Measurements from ENCODE around the gene EZH1.

EZH1 gene

GRCh38 chr17:42744806-42745617 lies at the start of gene EZH1:
EZH1 (minus strand) TSS chr17:42745040; CDS start chr17:42728941, 16,099 bp downstream.
- DNase-seq (ENCODE audit: extremely low read depth in 1 of 2, low read depth in 1 of 2): peak; percentile 67 to 87

DNA sequence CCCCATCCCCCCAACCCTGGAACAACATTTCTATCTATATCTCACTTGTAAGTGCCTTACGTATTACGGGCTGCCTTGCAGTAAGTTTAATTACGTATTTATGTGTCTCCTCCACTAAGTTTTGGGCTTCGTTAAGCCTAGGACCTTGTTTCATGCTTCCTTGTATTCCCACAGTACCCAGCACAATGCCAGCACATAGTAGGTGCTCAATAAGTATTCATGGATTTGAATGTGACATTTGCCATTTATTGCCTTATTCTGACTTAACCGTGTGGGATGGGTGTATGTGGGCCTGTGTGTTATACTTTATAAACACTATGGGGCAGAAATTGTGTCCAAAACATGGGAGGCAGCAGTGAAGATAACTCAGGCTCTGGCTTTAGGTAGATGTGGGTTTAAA lies 47.7 kb upstream of the EZH1 start:
- no peak for DNase-seq (ENCODE audit: extremely low read depth in 1 of 2, low read depth in 1 of 2)

DNA sequence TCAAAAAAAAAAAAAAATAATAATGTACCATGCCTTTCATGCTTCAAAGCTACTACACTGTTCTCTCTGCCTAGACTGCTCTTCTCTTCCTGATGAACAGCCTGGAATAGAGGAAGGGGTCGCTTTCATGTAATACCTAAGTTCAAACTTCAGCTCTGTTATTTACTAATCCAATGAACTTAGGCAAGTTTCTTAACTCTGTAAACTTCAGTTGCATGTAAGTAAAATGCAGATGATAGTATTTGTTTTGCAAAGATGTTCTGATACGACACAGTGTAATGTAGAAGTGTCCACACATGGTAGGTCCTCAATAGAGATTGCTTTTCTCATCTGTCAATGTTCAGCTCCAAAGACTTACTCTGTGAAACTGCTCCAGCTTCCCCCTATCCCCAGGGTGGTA lies 47.1 kb upstream of the EZH1 start:
- DNase-seq (ENCODE audit: extremely low read depth in 1 of 2, low read depth in 1 of 2): no peak

DNA sequence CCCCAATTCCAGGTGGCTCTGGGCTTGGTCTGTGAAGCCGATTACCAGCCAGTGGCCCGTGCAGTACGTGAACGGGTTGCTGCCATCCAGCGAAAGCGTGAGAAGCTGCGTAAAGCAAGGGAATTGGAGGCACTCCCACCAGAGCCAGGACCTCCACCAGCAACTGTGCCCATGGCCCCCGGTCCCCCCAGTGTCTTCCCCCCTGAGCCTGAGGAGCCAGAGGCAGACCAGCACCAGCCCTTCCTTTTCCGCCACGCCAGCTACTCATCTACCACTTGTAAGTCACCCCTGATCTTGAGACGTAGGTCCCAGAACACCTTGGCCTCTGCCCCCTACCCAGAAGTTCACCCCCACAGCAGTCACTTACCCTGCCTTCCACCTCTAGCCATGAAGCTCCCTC lies 42.4 kb upstream of the EZH1 start:
- DNase-seq (ENCODE audit: extremely low read depth in 1 of 2, low read depth in 1 of 2): no peak

DNA sequence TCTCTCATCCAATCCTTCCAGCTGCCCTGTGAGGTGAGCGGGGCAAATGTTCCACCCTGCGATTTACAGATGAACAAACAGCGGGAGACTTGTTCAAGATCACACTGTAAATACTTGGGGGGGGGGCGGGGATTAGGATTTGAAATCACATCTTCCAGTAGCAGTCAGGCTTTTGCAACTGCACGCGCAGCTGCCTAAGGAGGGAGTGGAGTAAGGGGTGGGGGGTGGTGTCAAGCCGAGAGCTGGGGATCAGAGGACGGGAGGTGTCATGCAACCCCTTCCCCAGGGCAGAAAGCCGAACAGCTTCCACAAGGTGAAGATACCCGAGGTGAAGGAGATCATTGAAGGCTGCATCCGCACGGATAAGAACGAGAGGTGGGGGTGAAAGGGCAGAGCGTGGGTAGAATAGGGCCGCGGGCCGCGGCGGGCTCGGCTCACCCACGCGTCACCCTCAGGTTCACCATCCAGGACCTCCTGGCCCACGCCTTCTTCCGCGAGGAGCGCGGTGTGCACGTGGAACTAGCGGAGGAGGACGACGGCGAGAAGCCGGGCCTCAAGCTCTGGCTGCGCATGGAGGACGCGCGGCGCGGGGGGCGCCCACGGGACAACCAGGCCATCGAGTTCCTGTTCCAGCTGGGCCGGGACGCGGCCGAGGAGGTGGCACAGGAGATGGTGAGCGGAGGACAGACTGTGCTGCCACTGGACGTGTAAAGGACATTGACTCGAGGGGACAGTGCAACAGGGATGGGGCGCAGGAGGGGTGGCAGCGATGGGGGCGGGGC lies 40.2 kb upstream of the EZH1 start:
- no peak for DNase-seq (ENCODE audit: extremely low read depth in 1 of 2, low read depth in 1 of 2)

GRCh38 chr17:42784409-42784808 lies 39.6 kb upstream of the EZH1 start:
- no peak for DNase-seq (ENCODE audit: extremely low read depth in 1 of 2, low read depth in 1 of 2)

GRCh38 chr17:42783791-42784138 lies 38.9 kb upstream of the EZH1 start:
- DNase-seq (ENCODE audit: extremely low read depth in 1 of 2, low read depth in 1 of 2): no peak

DNA sequence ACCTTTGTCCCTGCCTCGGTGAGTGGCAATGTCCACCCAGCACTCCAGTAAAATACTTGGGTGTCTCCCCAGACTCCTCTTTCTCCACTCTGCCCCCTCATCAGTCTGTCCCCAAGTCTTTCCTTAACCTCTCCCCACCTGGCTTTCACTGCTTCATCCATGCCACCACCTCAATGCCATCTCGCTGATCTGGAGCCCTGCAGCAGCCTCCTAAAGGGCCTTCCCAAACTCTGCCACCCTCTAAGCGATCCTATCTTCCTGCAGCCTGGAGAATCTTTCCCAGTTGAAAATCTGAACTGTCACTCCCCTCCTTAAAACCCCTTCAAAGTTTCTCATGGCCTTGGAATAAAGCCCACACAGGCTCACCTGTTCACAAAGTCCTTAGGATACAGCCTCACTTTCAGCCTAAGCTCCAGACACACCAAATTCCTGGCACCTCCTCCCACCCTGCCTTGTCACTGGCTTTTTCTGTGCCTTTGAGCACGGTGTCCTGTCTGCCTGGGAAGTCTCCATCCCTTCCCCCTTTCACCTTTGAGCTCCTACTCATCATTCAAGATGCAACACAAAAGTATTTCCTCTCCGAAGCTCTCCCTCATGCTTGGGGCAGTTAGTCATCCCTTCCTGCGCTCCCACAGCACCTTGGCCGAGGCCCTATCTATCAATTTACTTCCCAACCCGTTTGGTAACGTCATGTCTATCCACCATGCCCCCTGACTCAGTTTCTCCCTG lies 38.4 kb upstream of the EZH1 start:
- no peak for DNase-seq (ENCODE audit: extremely low read depth in 1 of 2, low read depth in 1 of 2)

- no peak for DNase-seq (ENCODE audit: extremely low read depth in 1 of 2, low read depth in 1 of 2)
Observed at GRCh38 chr17:42782166-42783061, 37.6 kb upstream of the EZH1 start.

GRCh38 chr17:42781639-42782165 lies 36.9 kb upstream of the EZH1 start:
- no peak for DNase-seq (ENCODE audit: extremely low read depth in 1 of 2, low read depth in 1 of 2)

DNA sequence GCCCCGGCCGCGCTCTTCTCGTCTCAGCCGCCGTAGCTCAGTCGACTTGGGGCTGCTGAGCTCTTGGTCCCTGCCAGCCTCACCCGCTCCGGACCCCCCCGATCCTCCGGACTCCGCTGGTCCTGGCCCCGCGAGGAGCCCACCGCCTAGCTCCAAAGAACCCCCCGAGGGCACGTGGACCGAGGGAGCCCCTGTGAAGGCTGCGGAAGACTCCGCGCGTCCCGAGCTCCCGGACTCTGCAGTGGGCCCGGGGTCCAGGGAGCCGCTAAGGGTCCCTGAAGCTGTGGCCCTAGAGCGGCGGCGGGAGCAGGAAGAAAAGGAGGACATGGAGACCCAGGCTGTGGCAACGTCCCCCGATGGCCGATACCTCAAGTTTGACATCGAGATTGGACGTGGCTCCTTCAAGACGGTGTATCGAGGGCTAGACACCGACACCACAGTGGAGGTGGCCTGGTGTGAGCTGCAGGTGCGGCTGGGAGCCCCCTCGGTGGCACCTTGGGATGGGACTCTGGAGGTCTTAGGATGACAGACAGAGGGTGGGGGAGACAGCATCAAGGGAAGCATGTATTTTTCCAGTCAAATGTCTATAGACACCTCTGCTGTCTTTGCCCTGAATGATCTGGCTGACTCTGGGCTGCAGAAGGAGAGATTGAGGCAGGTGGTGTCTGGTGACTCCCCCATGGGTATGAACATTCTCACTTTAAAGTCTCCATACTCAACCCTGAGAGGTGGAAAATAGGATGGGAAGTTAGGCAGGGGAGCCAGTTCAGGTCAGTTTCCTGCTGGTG lies 36.2 kb upstream of the EZH1 start:
- DNase-seq (ENCODE audit: extremely low read depth in 1 of 2, low read depth in 1 of 2): no peak

DNA sequence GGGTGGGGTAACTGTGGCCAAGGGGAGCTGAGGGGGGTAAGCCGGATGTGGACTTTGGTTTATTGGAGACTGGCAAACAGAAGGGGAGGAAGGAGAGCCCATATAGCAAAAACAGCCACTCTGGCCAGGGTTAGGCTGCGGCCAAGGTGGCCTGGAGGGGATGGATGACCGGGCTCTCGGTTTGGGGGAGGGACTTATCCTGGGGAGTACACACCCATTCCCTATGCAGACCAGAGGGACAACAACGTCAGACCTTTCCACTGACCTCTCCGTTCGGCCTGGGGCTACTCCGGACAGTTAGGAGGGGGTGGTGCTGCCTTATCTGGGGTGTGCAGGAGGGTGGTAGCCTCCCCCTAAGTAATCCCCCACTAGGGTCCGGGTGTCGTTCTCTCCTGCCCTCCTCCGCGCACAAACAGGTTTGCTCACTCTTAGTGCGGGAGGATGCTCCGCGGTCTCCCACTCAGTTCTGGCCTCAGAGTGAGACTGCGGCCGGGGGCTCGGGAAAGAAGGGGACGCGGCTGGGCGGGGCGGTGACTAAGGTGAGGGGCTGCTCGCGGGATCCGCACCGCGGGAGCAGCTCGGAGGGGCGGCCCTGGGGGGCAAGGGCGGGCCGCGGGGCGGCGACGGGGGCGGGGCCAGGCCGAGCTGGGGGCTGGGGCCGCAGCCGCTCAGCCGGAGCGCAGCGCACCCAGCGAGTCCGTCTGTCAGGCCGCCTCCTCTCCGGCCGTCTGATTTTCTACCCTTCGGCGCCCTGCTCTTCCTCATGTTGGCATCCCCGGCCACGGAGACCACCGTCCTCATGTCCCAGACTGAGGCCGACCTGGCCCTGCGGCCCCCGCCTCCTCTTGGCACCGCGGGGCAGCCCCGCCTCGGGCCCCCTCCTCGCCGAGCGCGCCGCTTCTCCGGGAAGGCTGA lies 35.4 kb upstream of the EZH1 start, which contains the start of gene WNK4:
Gene WNK4 (plus strand): TSS at position 675 of the 915 bp plus-strand sequence. CDS start 89 bp downstream, at position 764.
- no peak for DNase-seq (ENCODE audit: extremely low read depth in 1 of 2, low read depth in 1 of 2)

DNA sequence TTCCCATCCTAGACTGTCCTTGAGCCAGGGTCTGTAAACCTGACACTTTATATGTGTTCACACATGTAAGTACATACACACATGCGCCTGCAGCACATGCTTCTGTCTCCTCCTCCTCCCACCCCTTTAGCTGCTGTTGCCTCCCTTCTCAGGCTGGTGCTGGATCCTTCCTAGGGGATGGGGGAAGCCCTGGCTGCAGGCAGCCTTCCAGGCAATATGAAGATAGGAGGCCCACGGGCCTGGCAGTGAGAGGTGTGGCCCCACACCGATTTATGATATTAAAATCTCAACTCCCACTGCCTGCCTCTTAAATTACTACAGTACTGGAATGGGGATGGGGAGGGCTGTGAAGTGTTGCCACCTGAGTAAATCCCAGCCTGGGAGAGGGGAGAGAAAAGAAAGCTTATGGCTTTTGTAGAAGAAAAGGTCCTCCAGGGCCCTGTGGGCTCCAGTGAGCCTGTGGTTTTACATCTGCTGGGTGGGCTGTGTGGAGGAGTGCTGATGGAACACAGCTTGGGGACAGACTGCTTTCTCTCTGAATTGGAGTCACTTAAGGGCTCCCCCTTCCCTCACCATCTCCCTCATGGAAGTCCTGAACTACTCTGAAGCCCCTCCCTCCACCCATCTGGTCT lies 34.6 kb upstream of the EZH1 start:
- DNase-seq (ENCODE audit: extremely low read depth in 1 of 2, low read depth in 1 of 2): no peak

GRCh38 chr17:42778570-42778969 lies 33.7 kb upstream of the EZH1 start:
- no peak for DNase-seq (ENCODE audit: extremely low read depth in 1 of 2, low read depth in 1 of 2)

DNA sequence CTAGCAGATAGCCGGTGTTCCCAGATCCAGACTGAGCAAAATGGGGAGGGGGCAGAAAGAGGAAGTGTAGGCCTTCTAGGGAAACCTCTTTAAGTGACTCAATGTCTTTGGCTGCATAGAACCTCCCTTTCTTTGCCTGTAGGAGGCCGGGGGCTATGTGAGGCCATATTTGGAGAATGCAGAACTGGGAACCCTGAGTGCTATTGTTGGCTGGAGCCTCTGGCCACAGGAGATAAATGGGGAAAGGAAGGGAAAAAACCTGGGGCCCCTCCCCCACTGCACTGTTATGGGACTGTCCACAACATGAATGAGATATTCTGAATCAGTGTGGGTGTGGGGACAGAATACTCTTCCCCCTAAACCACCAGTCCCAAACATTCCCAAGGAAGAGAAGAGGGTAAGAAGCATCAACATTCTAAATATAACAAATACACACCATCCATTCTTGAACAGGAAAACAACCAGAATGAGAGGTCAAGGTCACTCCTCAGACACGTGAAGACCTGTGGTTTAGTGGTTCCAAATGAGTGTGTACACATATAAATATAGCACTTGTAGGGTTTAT lies 30.8 kb upstream of the EZH1 start:
- DNase-seq (ENCODE audit: extremely low read depth in 1 of 2, low read depth in 1 of 2): no peak

DNA sequence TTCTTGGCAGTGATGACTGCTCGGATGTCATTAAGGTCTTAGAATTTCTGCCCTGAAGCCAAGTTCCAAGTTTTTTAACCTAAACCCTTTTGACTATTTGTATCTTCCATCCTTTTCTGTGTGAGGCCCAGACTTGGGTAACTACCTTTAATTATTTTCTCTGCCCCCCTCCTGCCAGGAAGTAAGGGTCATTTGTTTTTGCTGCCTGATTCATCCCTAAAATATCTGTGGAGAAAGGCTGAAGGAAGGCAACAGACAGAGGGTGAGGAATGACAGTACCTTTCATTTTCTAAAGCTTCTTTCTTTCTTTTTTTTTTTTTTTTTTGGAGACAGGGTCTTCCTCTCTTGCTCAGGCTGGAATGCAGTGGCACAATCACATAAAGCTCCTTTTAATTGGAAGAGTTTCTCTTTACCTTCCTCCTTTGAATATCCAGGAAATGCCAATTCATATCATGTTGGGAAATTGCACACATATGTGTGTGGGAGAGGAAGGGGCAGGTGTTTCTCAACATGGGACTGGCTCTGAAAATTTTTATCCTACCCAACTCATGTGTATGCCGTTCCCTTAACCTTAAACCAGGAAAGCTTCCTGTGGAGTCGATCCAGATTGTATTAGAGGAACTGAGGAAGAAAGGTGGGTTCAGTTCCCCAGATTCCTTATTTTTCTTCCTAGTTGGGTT lies 29.4 kb upstream of the EZH1 start:
- DNase-seq (ENCODE audit: extremely low read depth in 1 of 2, low read depth in 1 of 2): no peak

All from activated CD8-positive, alpha-beta memory T cell treated with anti-CD3 and anti-CD28 coated beads for 1 hour (primary cell).